HepG2 (cell line): Measurements from ENCODE around the gene FLRT3. TPM values are rescaled to one million over a fixed set of nuclear protein-coding genes. Genes with fewer than 3 reads are reported as not detected.
A peak's percentile ranks its signal among the peaks of the same experiment; 100 is the strongest.

ENCODE experiments used
- BCL6 ChIP-seq: IDR thresholded peaks from 2 replicates; pipeline ENCODE4 v1.6.1; 2016; ENCODE audit warnings: missing genetic modification reagents, missing compliant biosample characterization
- IRF2 ChIP-seq: IDR thresholded peaks from 2 replicates; pipeline ENCODE4 v1.6.1; 2018; ENCODE audit warnings: missing genetic modification reagents, missing compliant biosample characterization
- NCOA1 ChIP-seq: sonication (generic); formaldehyde crosslinking; IDR thresholded peaks from 2 replicates; pipeline ENCODE4 v1.9.0; 2021; ENCODE audit warnings: missing genetic modification reagents
- POLR2AphosphoS5 ChIP-seq: IDR thresholded peaks from 2 replicates; pipeline ENCODE4 v1.6.1; 2012; ENCODE audit warnings: low read depth, low read length
- SALL1 ChIP-seq: sonication (generic); formaldehyde crosslinking; IDR thresholded peaks from 2 replicates; pipeline ENCODE4 v1.8.0; 2022; ENCODE audit warnings: mild to moderate bottlenecking, missing genetic modification reagents
- ZBTB7B ChIP-seq: sonication (generic); formaldehyde crosslinking; IDR thresholded peaks from 2 replicates; pipeline ENCODE4 v1.4.0; 2020; ENCODE audit warnings: missing genetic modification reagents
- ZFP37 ChIP-seq: sonication (generic); formaldehyde crosslinking; IDR thresholded peaks from 2 replicates; pipeline ENCODE4 v1.4.0; 2020; ENCODE audit warnings: missing genetic modification reagents, borderline replicate concordance
- ZMYM3 ChIP-seq: sonication (generic); formaldehyde crosslinking; IDR thresholded peaks from 2 replicates; pipeline ENCODE4 v1.5.1; 2020; ENCODE audit warnings: mild to moderate bottlenecking, missing genetic modification reagents
- ZNF230 ChIP-seq: sonication (generic); formaldehyde crosslinking; IDR thresholded peaks from 2 replicates; pipeline ENCODE4 v1.4.0; 2020; ENCODE audit warnings: mild to moderate bottlenecking, missing genetic modification reagents
- ZNF615 ChIP-seq: sonication (generic); formaldehyde crosslinking; IDR thresholded peaks from 2 replicates; pipeline ENCODE4 v1.5.0; 2020; ENCODE audit warnings: mild to moderate bottlenecking, missing genetic modification reagents, borderline replicate concordance
- ZNF660 ChIP-seq: sonication (generic); formaldehyde crosslinking; IDR thresholded peaks from 2 replicates; pipeline ENCODE4 v1.5.1; 2020; ENCODE audit warnings: mild to moderate bottlenecking, low read depth, missing genetic modification reagents, borderline replicate concordance
- ZNF703 ChIP-seq: sonication (generic); formaldehyde crosslinking; IDR thresholded peaks from 2 replicates; pipeline ENCODE4 v1.5.1; 2020; ENCODE audit warnings: missing genetic modification reagents, mild to moderate bottlenecking, moderate library complexity, borderline replicate concordance
- polyA plus RNA-seq, 8 experiments: library from polyadenylated mRNA; depleted of rRNA in 3 of 8; stranded (reverse) in 7 of 8; unstranded in 1 of 8; fragments of >200 nt; fragmentation: Illumina TruSeq in 4 of 8; extraction: Trizol in 4 of 8; gene quantifications; 2 replicates each; pipeline versions ENCODE4 v1.2.1 to v1.2.3, GENCODE V29; 2011 to 2016; ENCODE audit warnings: low read depth in 4 of 8, missing spikeins in 1 of 8, mixed read lengths in 1 of 8; ENCODE audit not compliant: insufficient read depth in 1 of 8
- total RNA-seq, 5 experiments: library from RNA; depleted of rRNA; stranded (reverse); fragments of >200 nt; fragmentation: Illumina TruSeq; extraction: Trizol; gene quantifications; 2 replicates each; pipeline ENCODE4 v1.2.3, GENCODE V29; 2016; ENCODE audit warnings: low read depth in 1 of 5
- TF ChIP-seq, protein P1 (sequence below): sonication (generic); formaldehyde crosslinking; IDR thresholded peaks from 2 replicates; pipeline ENCODE4 v1.8.0; 2022; ENCODE audit warnings: low read depth, missing genetic modification reagents
- TF ChIP-seq, protein P2 (sequence below): sonication (generic); formaldehyde crosslinking; conservative IDR thresholded peaks from 2 replicates; pipeline ENCODE4 v1.4.0; 2020; ENCODE audit warnings: missing genetic modification reagents
- TF ChIP-seq, protein P3 (sequence below): sonication (generic); formaldehyde crosslinking; IDR thresholded peaks from 2 replicates; pipeline ENCODE4 v1.5.0; 2020; ENCODE audit warnings: mild to moderate bottlenecking, missing genetic modification reagents, borderline replicate concordance
- TF ChIP-seq, protein P4 (sequence below): sonication (generic); formaldehyde crosslinking; IDR thresholded peaks from 2 replicates; pipeline ENCODE4 v1.8.0; 2022; ENCODE audit warnings: mild to moderate bottlenecking, missing genetic modification reagents, borderline replicate concordance
- TF ChIP-seq, protein P5 (sequence below): sonication (generic); formaldehyde crosslinking; IDR thresholded peaks from 2 replicates; pipeline ENCODE4 v1.4.0; 2020; ENCODE audit warnings: mild to moderate bottlenecking, missing genetic modification reagents

FLRT3 gene
- total and polyA plus RNA-seq, 2 of the 13 experiments (the other 11 are each of a cell fraction or from before 2014, with no cell fraction given): 0.44 to 5.3 TPM

DNA sequence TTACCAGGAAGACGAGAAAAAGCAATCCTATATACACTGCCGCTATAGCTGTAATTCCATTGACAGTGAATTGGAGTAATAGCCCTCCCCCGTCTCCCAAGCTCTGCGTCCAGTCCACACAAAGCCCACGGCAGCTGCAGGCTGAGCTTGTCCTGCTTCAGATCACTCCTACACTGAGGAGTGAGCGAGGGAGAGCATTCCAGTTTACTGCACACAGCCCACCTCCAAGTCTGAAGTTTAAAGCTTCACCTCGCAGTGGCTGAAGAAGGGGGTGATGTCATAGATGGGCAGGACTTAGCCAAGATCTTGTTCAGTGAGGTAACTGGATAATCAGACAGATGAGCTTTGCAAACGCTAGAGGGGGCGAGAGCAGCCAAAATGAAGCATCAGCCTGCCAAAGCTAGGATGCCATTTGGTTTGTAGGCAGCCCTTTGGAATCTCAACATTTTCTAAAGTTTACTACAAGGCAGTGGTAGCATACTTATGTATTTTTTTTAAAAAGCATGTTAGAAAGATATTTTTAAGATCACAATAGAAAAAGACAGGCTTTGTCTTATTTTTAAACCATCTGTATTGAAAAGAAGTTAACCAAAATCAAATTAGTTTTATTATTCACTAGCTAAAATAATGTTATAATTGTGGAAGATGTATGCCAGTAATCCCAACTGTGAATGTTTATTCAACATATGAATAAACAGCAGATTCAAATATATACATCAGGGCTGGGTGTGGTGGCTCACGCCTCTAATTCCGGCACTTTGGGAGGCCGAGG lies at the start of gene FLRT3 (continued):
- TF ChIP-seq ZNF230 (CRISPR knock-in tag) (0 out of 2 replicates have a peak, but pooled peaks have one; percentile 67), ZNF703 (CRISPR knock-in tag) (no peak), ZFP37 (no peak), ZNF660 (CRISPR knock-in tag) (no peak), ZMYM3 (CRISPR knock-in tag) (no peak), NCOA1 (CRISPR knock-in tag) (no peak), SALL1 (CRISPR knock-in tag) (peak; percentile 75), ZNF615 (CRISPR knock-in tag) (no peak), POLR2AphosphoS5 (peak; percentile 43; the same call in 1 of the 2 replicates), IRF2 (CRISPR knock-in tag) (peak; percentile 78; the same call in 1 of the 2 replicates), ZBTB7B (CRISPR knock-in tag) (peak; percentile 48; the same call in 1 of the 2 replicates), BCL6 (CRISPR knock-in tag) (peak; percentile 42)
- TF ChIP-seq, protein P1, sequence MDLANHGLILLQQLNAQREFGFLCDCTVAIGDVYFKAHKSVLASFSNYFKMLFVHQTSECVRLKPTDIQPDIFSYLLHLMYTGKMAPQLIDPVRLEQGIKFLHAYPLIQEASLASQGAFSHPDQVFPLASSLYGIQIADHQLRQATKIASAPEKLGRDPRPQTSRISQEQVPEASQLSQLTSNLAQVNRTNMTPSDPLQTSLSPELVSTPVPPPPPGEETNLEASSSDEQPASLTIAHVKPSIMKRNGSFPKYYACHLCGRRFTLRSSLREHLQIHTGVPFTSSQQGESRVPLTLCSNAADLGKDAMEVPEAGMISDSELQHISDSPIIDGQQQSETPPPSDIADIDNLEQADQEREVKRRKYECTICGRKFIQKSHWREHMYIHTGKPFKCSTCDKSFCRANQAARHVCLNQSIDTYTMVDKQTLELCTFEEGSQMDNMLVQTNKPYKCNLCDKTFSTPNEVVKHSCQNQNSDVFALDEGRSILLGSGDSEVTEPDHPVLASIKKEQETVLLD (CRISPR knock-in tag): no peak
- TF ChIP-seq, protein P2, sequence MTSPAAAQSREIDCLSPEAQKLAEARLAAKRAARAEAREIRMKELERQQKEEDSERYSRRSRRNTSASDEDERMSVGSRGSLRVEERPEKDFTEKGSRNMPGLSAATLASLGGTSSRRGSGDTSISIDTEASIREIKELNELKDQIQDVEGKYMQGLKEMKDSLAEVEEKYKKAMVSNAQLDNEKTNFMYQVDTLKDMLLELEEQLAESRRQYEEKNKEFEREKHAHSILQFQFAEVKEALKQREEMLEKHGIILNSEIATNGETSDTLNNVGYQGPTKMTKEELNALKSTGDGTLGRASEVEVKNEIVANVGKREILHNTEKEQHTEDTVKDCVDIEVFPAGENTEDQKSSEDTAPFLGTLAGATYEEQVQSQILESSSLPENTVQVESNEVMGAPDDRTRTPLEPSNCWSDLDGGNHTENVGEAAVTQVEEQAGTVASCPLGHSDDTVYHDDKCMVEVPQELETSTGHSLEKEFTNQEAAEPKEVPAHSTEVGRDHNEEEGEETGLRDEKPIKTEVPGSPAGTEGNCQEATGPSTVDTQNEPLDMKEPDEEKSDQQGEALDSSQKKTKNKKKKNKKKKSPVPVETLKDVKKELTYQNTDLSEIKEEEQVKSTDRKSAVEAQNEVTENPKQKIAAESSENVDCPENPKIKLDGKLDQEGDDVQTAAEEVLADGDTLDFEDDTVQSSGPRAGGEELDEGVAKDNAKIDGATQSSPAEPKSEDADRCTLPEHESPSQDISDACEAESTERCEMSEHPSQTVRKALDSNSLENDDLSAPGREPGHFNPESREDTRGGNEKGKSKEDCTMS (CRISPR knock-in tag): 0 out of 2 replicates have a peak, but pooled peaks have one; percentile 40
- TF ChIP-seq, protein P3, sequence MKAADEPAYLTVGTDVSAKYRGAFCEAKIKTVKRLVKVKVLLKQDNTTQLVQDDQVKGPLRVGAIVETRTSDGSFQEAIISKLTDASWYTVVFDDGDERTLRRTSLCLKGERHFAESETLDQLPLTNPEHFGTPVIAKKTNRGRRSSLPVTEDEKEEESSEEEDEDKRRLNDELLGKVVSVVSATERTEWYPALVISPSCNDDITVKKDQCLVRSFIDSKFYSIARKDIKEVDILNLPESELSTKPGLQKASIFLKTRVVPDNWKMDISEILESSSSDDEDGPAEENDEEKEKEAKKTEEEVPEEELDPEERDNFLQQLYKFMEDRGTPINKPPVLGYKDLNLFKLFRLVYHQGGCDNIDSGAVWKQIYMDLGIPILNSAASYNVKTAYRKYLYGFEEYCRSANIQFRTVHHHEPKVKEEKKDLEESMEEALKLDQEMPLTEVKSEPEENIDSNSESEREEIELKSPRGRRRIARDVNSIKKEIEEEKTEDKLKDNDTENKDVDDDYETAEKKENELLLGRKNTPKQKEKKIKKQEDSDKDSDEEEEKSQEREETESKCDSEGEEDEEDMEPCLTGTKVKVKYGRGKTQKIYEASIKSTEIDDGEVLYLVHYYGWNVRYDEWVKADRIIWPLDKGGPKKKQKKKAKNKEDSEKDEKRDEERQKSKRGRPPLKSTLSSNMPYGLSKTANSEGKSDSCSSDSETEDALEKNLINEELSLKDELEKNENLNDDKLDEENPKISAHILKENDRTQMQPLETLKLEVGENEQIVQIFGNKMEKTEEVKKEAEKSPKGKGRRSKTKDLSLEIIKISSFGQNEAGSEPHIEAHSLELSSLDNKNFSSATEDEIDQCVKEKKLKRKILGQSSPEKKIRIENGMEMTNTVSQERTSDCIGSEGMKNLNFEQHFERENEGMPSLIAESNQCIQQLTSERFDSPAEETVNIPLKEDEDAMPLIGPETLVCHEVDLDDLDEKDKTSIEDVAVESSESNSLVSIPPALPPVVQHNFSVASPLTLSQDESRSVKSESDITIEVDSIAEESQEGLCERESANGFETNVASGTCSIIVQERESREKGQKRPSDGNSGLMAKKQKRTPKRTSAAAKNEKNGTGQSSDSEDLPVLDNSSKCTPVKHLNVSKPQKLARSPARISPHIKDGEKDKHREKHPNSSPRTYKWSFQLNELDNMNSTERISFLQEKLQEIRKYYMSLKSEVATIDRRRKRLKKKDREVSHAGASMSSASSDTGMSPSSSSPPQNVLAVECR (CRISPR knock-in tag): no peak
- TF ChIP-seq, protein P4, sequence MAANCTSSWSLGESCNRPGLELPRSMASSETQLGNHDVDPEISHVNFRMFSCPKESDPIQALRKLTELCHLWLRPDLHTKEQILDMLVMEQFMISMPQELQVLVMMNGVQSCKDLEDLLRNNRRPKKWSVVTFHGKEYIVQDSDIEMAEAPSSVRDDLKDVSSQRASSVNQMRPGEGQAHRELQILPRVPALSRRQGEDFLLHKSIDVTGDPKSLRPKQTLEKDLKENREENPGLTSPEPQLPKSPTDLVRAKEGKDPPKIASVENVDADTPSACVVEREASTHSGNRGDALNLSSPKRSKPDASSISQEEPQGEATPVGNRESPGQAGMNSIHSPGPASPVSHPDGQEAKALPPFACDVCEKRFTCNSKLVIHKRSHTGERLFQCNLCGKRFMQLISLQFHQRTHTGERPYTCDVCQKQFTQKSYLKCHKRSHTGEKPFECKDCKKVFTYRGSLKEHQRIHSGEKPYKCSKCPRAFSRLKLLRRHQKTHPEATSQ (CRISPR knock-in tag): no peak
- TF ChIP-seq, protein P5, sequence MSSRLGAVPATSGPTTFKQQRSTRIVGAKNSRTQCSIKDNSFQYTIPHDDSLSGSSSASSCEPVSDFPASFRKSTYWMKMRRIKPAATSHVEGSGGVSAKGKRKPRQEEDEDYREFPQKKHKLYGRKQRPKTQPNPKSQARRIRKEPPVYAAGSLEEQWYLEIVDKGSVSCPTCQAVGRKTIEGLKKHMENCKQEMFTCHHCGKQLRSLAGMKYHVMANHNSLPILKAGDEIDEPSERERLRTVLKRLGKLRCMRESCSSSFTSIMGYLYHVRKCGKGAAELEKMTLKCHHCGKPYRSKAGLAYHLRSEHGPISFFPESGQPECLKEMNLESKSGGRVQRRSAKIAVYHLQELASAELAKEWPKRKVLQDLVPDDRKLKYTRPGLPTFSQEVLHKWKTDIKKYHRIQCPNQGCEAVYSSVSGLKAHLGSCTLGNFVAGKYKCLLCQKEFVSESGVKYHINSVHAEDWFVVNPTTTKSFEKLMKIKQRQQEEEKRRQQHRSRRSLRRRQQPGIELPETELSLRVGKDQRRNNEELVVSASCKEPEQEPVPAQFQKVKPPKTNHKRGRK (CRISPR knock-in tag): no peak
